MG63 (cell line): ENCODE measurements around the gene WDR62. TPM values are rescaled to one million over a fixed set of nuclear protein-coding genes. Genes with fewer than 3 reads are reported as not detected.
"Not testable (repeated sequence)": the region's sequence is repeated elsewhere in the genome, so short reads cannot be mapped to it uniquely, and the experiment has no call there.

Experiments used
- DNase-seq: peaks from one replicate; pipeline ENCODE4 v3.0.0-alpha.2; 2020
- H3K27me3 ChIP-seq: fragments of 250-450 bp; sonication (Bioruptor Pico); 2 replicates; pipeline ENCODE4 v1.5.1; 2020; ENCODE audit warnings: mild to moderate bottlenecking, moderate library complexity
- H3K36me3 ChIP-seq: fragments of 250-450 bp; sonication (Bioruptor Pico); 2 replicates; pipeline ENCODE4 v1.5.1; 2020; ENCODE audit warnings: mild to moderate bottlenecking, moderate library complexity
- H3K4me3 ChIP-seq: fragments of 250-450 bp; sonication (Bioruptor Pico); 2 replicates; pipeline ENCODE4 v1.5.1; 2020; ENCODE audit warnings: mild to moderate bottlenecking, moderate library complexity
- H3K9me3 ChIP-seq: fragments of 250-450 bp; sonication (Bioruptor Pico); 2 replicates; pipeline ENCODE4 v1.5.1; 2020; ENCODE audit warnings: mild to moderate bottlenecking, moderate library complexity
- total RNA-seq: library from RNA; depleted of rRNA; stranded (reverse); fragments of >200 nt; shearing (Covaris generic); gene quantifications from 2 replicates; pipeline ENCODE4 v1.2.3, GENCODE V29; 2014; ENCODE audit warnings: low replicate concordance

Gene WDR62
- total RNA-seq, 1 experiment from 2014 or later, result 6.1 TPM

GRCh38 chr19:36113425-36113824 lies 58.7 kb downstream of the WDR62 start:
- no peak for DNase-seq
- no peaks in the 10 kb centered on the region for H3K9me3 ChIP-seq
- H3K4me3 ChIP-seq, result peak overlapping the region; percentile 84
- H3K36me3 ChIP-seq, result peaks cover 43% of the 10 kb centered on the region
- no peaks in the 10 kb centered on the region for H3K27me3 ChIP-seq

GRCh38 chr19:36113894-36114720 lies 59.4 kb downstream of the WDR62 start:
- Histone ChIP-seq H3K36me3 (peaks cover 49% of the 10 kb centered on the region), H3K27me3 (no peaks in the 10 kb centered on the region), H3K4me3 (peak overlapping the region; percentile 84), H3K9me3 (no peaks in the 10 kb centered on the region)
- peak; percentile 38 for DNase-seq

GRCh38 chr19:36114721-36115452 lies 60.2 kb downstream of the WDR62 start, which contains the start of gene POLR2I:
Gene POLR2I (minus strand): TSS chr19:36114875. CDS start chr19:36114856, 19 bp downstream.
- no peaks in the 10 kb centered on the region for H3K27me3 ChIP-seq
- H3K36me3 ChIP-seq, result peaks cover 52% of the 10 kb centered on the region
- peak within 1 kb of the TSS; percentile 84 for H3K4me3 ChIP-seq
- peak; percentile 100 for DNase-seq
- no peaks in the 10 kb centered on the region for H3K9me3 ChIP-seq

- DNase-seq, result no peak
Observed at GRCh38 chr19:36115453-36116343, 61.0 kb downstream of the WDR62 start, which contains the start of gene TBCB. Gene TBCB (plus strand): TSS chr19:36115468. CDS start chr19:36115561, 93 bp downstream.

GRCh38 chr19:36116344-36116637 lies 61.6 kb downstream of the WDR62 start:
- DNase-seq, result no peak
- Histone ChIP-seq H3K36me3 (peaks cover 61% of the 10 kb centered on the region), H3K27me3 (no peaks in the 10 kb centered on the region), H3K9me3 (no peaks in the 10 kb centered on the region), H3K4me3 (peak overlapping the region; percentile 84)

More at GRCh38 chr19:36115453-36116343, 61.0 kb downstream of the WDR62 start, which contains the start of gene TBCB:
- no peaks in the 10 kb centered on the region for H3K9me3 ChIP-seq
- peaks cover 60% of the 10 kb centered on the region for H3K36me3 ChIP-seq
- H3K27me3 ChIP-seq, result no peaks in the 10 kb centered on the region
- peak within 1 kb of the TSS; percentile 84 for H3K4me3 ChIP-seq

- DNase-seq, result no peak
- H3K4me3 ChIP-seq, result no peak overlapping the region
- peaks cover 72% of the 10 kb centered on the region for H3K36me3 ChIP-seq
- H3K27me3 ChIP-seq, result no peaks in the 10 kb centered on the region
- H3K9me3 ChIP-seq, result no peaks in the 10 kb centered on the region
Observed at GRCh38 chr19:36120092-36120983, 65.6 kb downstream of the WDR62 start.

GRCh38 chr19:36120984-36121358 lies 66.3 kb downstream of the WDR62 start:
- no peak for DNase-seq
- Histone ChIP-seq H3K27me3 (no peaks in the 10 kb centered on the region), H3K4me3 (no peak overlapping the region), H3K36me3 (peaks cover 77% of the 10 kb centered on the region), H3K9me3 (no peaks in the 10 kb centered on the region)

- Histone ChIP-seq H3K27me3 (no peaks in the 10 kb centered on the region), H3K36me3 (peaks cover 71% of the 10 kb centered on the region), H3K9me3 (no peaks in the 10 kb centered on the region), H3K4me3 (no peak overlapping the region)
- no peak for DNase-seq
Observed at GRCh38 chr19:36121486-36122124, 66.9 kb downstream of the WDR62 start.

GRCh38 chr19:36125557-36125956 lies 70.9 kb downstream of the WDR62 start:
- H3K4me3 ChIP-seq, result no peak overlapping the region
- H3K27me3 ChIP-seq, result no peaks in the 10 kb centered on the region
- H3K36me3 ChIP-seq, result peaks cover 37% of the 10 kb centered on the region
- no peaks in the 10 kb centered on the region for H3K9me3 ChIP-seq
- no peak for DNase-seq

- peak; percentile 32 for DNase-seq
- Histone ChIP-seq H3K9me3 (no peaks in the 10 kb centered on the region), H3K27me3 (no peaks in the 10 kb centered on the region), H3K4me3 (peak overlapping the region; percentile 52), H3K36me3 (peaks cover 24% of the 10 kb centered on the region)
Observed at GRCh38 chr19:36128392-36128736, 73.7 kb downstream of the WDR62 start.

- H3K36me3 ChIP-seq, H3K4me3 ChIP-seq, H3K9me3 ChIP-seq, H3K27me3 ChIP-seq, DNase-seq: not testable (repeated sequence)
Observed at GRCh38 chr19:36131221-36131620, 76.5 kb downstream of the WDR62 start.

GRCh38 chr19:36134867-36135266 lies 80.2 kb downstream of the WDR62 start:
- H3K27me3 ChIP-seq, H3K4me3 ChIP-seq, H3K36me3 ChIP-seq, H3K9me3 ChIP-seq, DNase-seq: not testable (repeated sequence)

- H3K36me3 ChIP-seq, result peaks cover 17% of the 10 kb centered on the region
- no peak overlapping the region for H3K4me3 ChIP-seq
- peak; percentile 95 for DNase-seq
- H3K9me3 ChIP-seq, result no peaks in the 10 kb centered on the region
- no peaks in the 10 kb centered on the region for H3K27me3 ChIP-seq
Observed at GRCh38 chr19:36136964-36137686, 82.4 kb downstream of the WDR62 start.

GRCh38 chr19:36139120-36139472 lies 84.4 kb downstream of the WDR62 start:
- H3K27me3 ChIP-seq, result no peaks in the 10 kb centered on the region
- no peaks in the 10 kb centered on the region for H3K9me3 ChIP-seq
- H3K36me3 ChIP-seq, result peaks cover 30% of the 10 kb centered on the region
- DNase-seq, result no peak
- H3K4me3 ChIP-seq, result peak overlapping the region; percentile 100
